ENCODE results near the gene AZI2.

The AZI2 gene

GRCh38 chr3:28348629-28349468, at the start of gene AZI2, which contains the start of gene ZCWPW2:
Gene AZI2 (minus strand): TSS chr3:28348824. CDS start chr3:28340617, 8,207 bp downstream.
Gene ZCWPW2 (plus strand): TSS chr3:28348721. CDS start chr3:28413069, 64,348 bp downstream.
- peak; percentile 83 to 97 for DNase-seq (ENCODE audit: low spot score in 2 of 2)
- H3K9me3 Mint-ChIP-seq = peaks cover 6% of the 10 kb centered on the region
- ATAC-seq = peak; percentile 92
- H3K27ac Mint-ChIP-seq = peak within 1 kb of the TSS; percentile 99
- H3K36me3 Mint-ChIP-seq = peaks cover 41% of the 10 kb centered on the region
- H3K4me1 Mint-ChIP-seq = peaks cover 42% of the 10 kb centered on the region
- peak within 1 kb of the TSS; percentile 90 for H3K4me3 Mint-ChIP-seq

GRCh38 chr3:28388978-28389377, 40.4 kb upstream of the AZI2 start:
- ATAC-seq (no peak), DNase-seq (ENCODE audit: low spot score in 2 of 2) (no peak)
- Mint-ChIP-seq H3K9me3 (peaks cover 13% of the 10 kb centered on the region), H3K36me3 (no peaks in the 10 kb centered on the region), H3K27ac (no peak overlapping the region), H3K4me1 (no peaks in the 10 kb centered on the region), H3K4me3 (no peak overlapping the region)

- Mint-ChIP-seq H3K36me3 (no peaks in the 10 kb centered on the region), H3K9me3 (no peaks in the 10 kb centered on the region), H3K27ac (no peak overlapping the region), H3K4me3 (no peak overlapping the region), H3K4me1 (no peaks in the 10 kb centered on the region)
- no peak for DNase-seq (ENCODE audit: low spot score in 2 of 2)
- ATAC-seq = no peak
Observed at GRCh38 chr3:28386049-28386448, 37.4 kb upstream of the AZI2 start.

GRCh38 chr3:28376424-28376823, 27.8 kb upstream of the AZI2 start:
- H3K27ac Mint-ChIP-seq = no peak overlapping the region
- no peak overlapping the region for H3K4me3 Mint-ChIP-seq
- no peaks in the 10 kb centered on the region for H3K4me1 Mint-ChIP-seq
- H3K9me3 Mint-ChIP-seq = peaks cover 4% of the 10 kb centered on the region
- H3K36me3 Mint-ChIP-seq = no peaks in the 10 kb centered on the region
- ATAC-seq (no peak), DNase-seq (ENCODE audit: low spot score in 2 of 2) (no peak)

GRCh38 chr3:28349469-28350000, 911 bp upstream of the AZI2 start:
- Mint-ChIP-seq H3K4me1 (peaks cover 42% of the 10 kb centered on the region), H3K4me3 (peak overlapping the region; percentile 90), H3K36me3 (peaks cover 41% of the 10 kb centered on the region), H3K9me3 (peaks cover 8% of the 10 kb centered on the region), H3K27ac (peak overlapping the region; percentile 99)
- DNase-seq (ENCODE audit: low spot score in 2 of 2) = no peak
- ATAC-seq = no peak

GRCh38 chr3:28348265-28348628, 377 bp downstream of the AZI2 start:
- H3K9me3 Mint-ChIP-seq = peaks cover 2% of the 10 kb centered on the region
- ATAC-seq (peak; percentile 90), DNase-seq (ENCODE audit: low spot score in 2 of 2) (no peak)
- H3K4me1 Mint-ChIP-seq = peaks cover 45% of the 10 kb centered on the region
- H3K4me3 Mint-ChIP-seq = peak overlapping the region; percentile 90
- peak overlapping the region; percentile 99 for H3K27ac Mint-ChIP-seq
- H3K36me3 Mint-ChIP-seq = peaks cover 41% of the 10 kb centered on the region

- H3K9me3 Mint-ChIP-seq = peaks cover 2% of the 10 kb centered on the region
- DNase-seq (ENCODE audit: low spot score in 2 of 2) (no peak), ATAC-seq (peak; percentile 11)
- H3K4me3 Mint-ChIP-seq = peak overlapping the region; percentile 90
- H3K4me1 Mint-ChIP-seq = peaks cover 51% of the 10 kb centered on the region
- H3K27ac Mint-ChIP-seq = peak overlapping the region; percentile 99
- H3K36me3 Mint-ChIP-seq = peaks cover 37% of the 10 kb centered on the region
Observed at GRCh38 chr3:28347374-28348264, 1.0 kb downstream of the AZI2 start.

GRCh38 chr3:28345690-28346089, 2.9 kb downstream of the AZI2 start:
- H3K36me3 Mint-ChIP-seq = peaks cover 26% of the 10 kb centered on the region
- peaks cover 2% of the 10 kb centered on the region for H3K9me3 Mint-ChIP-seq
- H3K4me1 Mint-ChIP-seq = peaks cover 61% of the 10 kb centered on the region
- H3K27ac Mint-ChIP-seq = no peak overlapping the region
- DNase-seq (ENCODE audit: low spot score in 2 of 2) (no peak), ATAC-seq (no peak)
- H3K4me3 Mint-ChIP-seq = no peak overlapping the region

GRCh38 chr3:28343144-28343543, 5.5 kb downstream of the AZI2 start:
- no peak for DNase-seq (ENCODE audit: low spot score in 2 of 2)
- no peak for ATAC-seq
- Mint-ChIP-seq H3K4me3 (peak overlapping the region; percentile 11), H3K27ac (peak overlapping the region; percentile 13), H3K9me3 (no peaks in the 10 kb centered on the region), H3K36me3 (peaks cover 32% of the 10 kb centered on the region), H3K4me1 (peaks cover 52% of the 10 kb centered on the region)

- no peak overlapping the region for H3K27ac Mint-ChIP-seq
- H3K9me3 Mint-ChIP-seq = no peaks in the 10 kb centered on the region
- no peak for ATAC-seq
- H3K4me3 Mint-ChIP-seq = no peak overlapping the region
- peaks cover 59% of the 10 kb centered on the region for H3K36me3 Mint-ChIP-seq
- peaks cover 12% of the 10 kb centered on the region for H3K4me1 Mint-ChIP-seq
- DNase-seq (ENCODE audit: low spot score in 2 of 2) = no peak
Observed at GRCh38 chr3:28337230-28337629, 11.4 kb downstream of the AZI2 start.

GRCh38 chr3:28335246-28335645, 13.4 kb downstream of the AZI2 start:
- no peaks in the 10 kb centered on the region for H3K9me3 Mint-ChIP-seq
- no peak for ATAC-seq
- peaks cover 10% of the 10 kb centered on the region for H3K4me1 Mint-ChIP-seq
- no peak overlapping the region for H3K4me3 Mint-ChIP-seq
- peak overlapping the region; percentile 9 for H3K27ac Mint-ChIP-seq
- peaks cover 75% of the 10 kb centered on the region for H3K36me3 Mint-ChIP-seq
- DNase-seq (ENCODE audit: low spot score in 2 of 2) = no peak

GRCh38 chr3:28334552-28334951, 14.1 kb downstream of the AZI2 start:
- Mint-ChIP-seq H3K4me3 (no peak overlapping the region), H3K36me3 (peaks cover 75% of the 10 kb centered on the region), H3K27ac (no peak overlapping the region), H3K4me1 (peaks cover 12% of the 10 kb centered on the region), H3K9me3 (no peaks in the 10 kb centered on the region)
- ATAC-seq = no peak
- DNase-seq (ENCODE audit: low spot score in 2 of 2) = no peak

GRCh38 chr3:28328188-28329151, 20.2 kb downstream of the AZI2 start:
- DNase-seq (ENCODE audit: low spot score in 2 of 2) (no peak), ATAC-seq (peak; percentile 72)
- no peaks in the 10 kb centered on the region for H3K9me3 Mint-ChIP-seq
- peak overlapping the region; percentile 43 for H3K4me3 Mint-ChIP-seq
- peaks cover 27% of the 10 kb centered on the region for H3K4me1 Mint-ChIP-seq
- H3K36me3 Mint-ChIP-seq = peaks cover 70% of the 10 kb centered on the region
- H3K27ac Mint-ChIP-seq = peak overlapping the region; percentile 50

- peak overlapping the region; percentile 67 for H3K27ac Mint-ChIP-seq
- peak overlapping the region; percentile 14 for H3K4me3 Mint-ChIP-seq
- peak; percentile 17 to 68 for DNase-seq (ENCODE audit: low spot score in 2 of 2)
- H3K36me3 Mint-ChIP-seq = peaks cover 78% of the 10 kb centered on the region
- ATAC-seq = peak; percentile 94
- peaks cover 30% of the 10 kb centered on the region for H3K4me1 Mint-ChIP-seq
- no peaks in the 10 kb centered on the region for H3K9me3 Mint-ChIP-seq
Observed at GRCh38 chr3:28326458-28326926, 22.1 kb downstream of the AZI2 start.

Measured in stimulated activated effector memory CD8-positive, alpha-beta T cell treated with anti-CD3 and anti-CD28 coated beads, Interleukin-12 subunit alpha, Interleukin-12 subunit beta, amount 100 ng/mL, for 72 hours (primary cell).